HL-60 (cell line): ENCODE data around the gene CPAMD8.
A peak's percentile ranks its signal among the peaks of the same experiment; 100 is the strongest.

Experiments
- DNase-seq, 2 experiments: peaks; one replicate each; pipeline ENCODE4 v3.0.0-alpha.2; 2010 to 2020; ENCODE audit warnings: low read depth in 1 of 2, low spot score in 1 of 2
- H3K27ac ChIP-seq: fragments of 250-450 bp; sonication (Bioruptor Pico); replicated peaks from 2 replicates; pipeline ENCODE4 v1.5.1; 2020; ENCODE audit warnings: mild to moderate bottlenecking, moderate library complexity
- H3K27me3 ChIP-seq: fragments of 250-450 bp; sonication (Bioruptor Pico); 2 replicates; pipeline ENCODE4 v1.5.1; 2021; ENCODE audit warnings: mild to moderate bottlenecking, moderate library complexity; ENCODE audit not compliant: insufficient read depth, poor library complexity, severe bottlenecking
- H3K4me3 ChIP-seq: replicated peaks from 2 replicates; pipeline ENCODE4 v1.5.1; 2011; ENCODE audit warnings: mild to moderate bottlenecking, control low read depth, low read length; ENCODE audit not compliant: insufficient read depth
- CTCF ChIP-seq: IDR thresholded peaks from one replicate; pipeline ENCODE4 v1.5.1; 2011; ENCODE audit warnings: low read length, control low read depth, inconsistent platforms; ENCODE audit not compliant: insufficient read depth
- GABPA ChIP-seq: IDR thresholded peaks from 2 replicates; pipeline ENCODE4 v1.6.1; 2012; ENCODE audit warnings: low read depth
- POLR2AphosphoS5 ChIP-seq: IDR thresholded peaks from 2 replicates; pipeline ENCODE4 v1.6.1; 2012; ENCODE audit warnings: low read depth
- SPI1 ChIP-seq: IDR thresholded peaks from 2 replicates; pipeline ENCODE4 v1.6.1; 2012; ENCODE audit warnings: low read depth, mild to moderate bottlenecking, borderline replicate concordance
- TF ChIP-seq, protein P1 (sequence below): IDR thresholded peaks from 2 replicates; pipeline ENCODE4 v1.6.1; 2012; ENCODE audit warnings: low read depth; ENCODE audit not compliant: insufficient replicate concordance

The CPAMD8 gene

DNA sequence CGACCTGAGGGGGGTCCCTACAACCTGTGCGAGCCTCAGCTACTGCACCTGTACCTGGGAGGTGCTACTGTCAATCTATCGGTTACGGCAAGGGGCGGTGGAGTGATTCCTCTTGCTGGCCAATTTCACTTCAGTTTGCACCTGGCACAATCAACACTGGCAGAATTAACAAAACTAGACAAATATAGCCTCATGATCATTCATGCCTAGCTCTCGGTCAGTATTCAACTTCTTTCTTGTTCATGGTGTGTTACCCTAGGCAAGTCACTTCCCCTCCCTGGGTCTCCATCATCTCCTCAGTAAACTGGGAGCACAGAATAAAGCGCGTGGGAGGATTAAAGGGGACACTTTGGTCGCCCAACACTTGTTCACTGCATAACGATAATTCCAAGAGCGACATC lies 48.0 kb upstream of the CPAMD8 start:
- peak; percentile 53; the same call in 1 of the 2 replicates for TF ChIP-seq SPI1
- TF ChIP-seq CTCF: no peak
- TF ChIP-seq POLR2AphosphoS5: no peak
- DNase-seq: no peak
- peak overlapping the region; percentile 69 for H3K4me3 ChIP-seq
- peak overlapping the region; percentile 96 for H3K27ac ChIP-seq
- no peaks in the 10 kb centered on the region for H3K27me3 ChIP-seq

DNA sequence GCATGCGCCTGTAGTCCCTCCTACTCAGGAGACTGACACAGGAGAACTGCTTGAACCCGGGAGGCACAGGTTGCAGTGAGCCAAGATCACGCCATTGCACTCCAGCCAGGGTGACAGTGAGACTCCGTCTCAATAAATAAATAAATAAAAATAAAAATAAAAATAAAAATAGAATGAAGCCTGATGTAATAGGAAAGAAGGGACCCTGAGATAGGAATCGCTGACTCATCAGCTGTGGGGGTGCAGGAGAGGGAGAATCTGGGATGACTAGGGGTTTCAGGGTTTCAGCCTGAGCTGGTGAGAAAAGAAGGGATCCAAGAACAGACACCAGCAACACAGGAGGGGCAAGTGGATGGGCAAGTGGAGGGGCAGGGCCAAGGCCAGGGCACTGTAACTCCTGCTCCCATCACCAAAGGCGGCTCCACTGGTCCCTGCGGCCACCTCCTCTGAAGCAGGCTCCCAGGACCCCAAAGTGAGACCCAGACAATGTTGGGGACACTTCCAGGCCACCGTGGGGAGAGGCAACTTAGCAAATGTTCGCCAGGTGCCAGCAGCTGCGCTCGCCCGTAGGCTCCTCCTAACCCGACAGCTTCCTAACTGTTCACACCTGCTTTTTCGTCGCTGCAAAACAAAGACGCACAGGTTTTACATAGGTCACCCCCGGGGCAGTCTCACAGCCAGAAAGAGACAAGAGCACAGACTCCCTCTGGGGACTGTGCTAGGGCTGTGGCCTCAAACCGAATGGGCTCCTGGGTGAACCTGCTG lies 47.4 kb upstream of the CPAMD8 start:
- Histone ChIP-seq H3K27me3 (no peaks in the 10 kb centered on the region), H3K27ac (peak overlapping the region; percentile 96), H3K4me3 (peak overlapping the region; percentile 69)
- no peak for TF ChIP-seq POLR2AphosphoS5
- no peak for TF ChIP-seq CTCF
- TF ChIP-seq, protein P1, sequence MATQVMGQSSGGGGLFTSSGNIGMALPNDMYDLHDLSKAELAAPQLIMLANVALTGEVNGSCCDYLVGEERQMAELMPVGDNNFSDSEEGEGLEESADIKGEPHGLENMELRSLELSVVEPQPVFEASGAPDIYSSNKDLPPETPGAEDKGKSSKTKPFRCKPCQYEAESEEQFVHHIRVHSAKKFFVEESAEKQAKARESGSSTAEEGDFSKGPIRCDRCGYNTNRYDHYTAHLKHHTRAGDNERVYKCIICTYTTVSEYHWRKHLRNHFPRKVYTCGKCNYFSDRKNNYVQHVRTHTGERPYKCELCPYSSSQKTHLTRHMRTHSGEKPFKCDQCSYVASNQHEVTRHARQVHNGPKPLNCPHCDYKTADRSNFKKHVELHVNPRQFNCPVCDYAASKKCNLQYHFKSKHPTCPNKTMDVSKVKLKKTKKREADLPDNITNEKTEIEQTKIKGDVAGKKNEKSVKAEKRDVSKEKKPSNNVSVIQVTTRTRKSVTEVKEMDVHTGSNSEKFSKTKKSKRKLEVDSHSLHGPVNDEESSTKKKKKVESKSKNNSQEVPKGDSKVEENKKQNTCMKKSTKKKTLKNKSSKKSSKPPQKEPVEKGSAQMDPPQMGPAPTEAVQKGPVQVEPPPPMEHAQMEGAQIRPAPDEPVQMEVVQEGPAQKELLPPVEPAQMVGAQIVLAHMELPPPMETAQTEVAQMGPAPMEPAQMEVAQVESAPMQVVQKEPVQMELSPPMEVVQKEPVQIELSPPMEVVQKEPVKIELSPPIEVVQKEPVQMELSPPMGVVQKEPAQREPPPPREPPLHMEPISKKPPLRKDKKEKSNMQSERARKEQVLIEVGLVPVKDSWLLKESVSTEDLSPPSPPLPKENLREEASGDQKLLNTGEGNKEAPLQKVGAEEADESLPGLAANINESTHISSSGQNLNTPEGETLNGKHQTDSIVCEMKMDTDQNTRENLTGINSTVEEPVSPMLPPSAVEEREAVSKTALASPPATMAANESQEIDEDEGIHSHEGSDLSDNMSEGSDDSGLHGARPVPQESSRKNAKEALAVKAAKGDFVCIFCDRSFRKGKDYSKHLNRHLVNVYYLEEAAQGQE: no peak
- TF ChIP-seq GABPA: no peak
- TF ChIP-seq SPI1: no peak
- DNase-seq: no peak

DNA sequence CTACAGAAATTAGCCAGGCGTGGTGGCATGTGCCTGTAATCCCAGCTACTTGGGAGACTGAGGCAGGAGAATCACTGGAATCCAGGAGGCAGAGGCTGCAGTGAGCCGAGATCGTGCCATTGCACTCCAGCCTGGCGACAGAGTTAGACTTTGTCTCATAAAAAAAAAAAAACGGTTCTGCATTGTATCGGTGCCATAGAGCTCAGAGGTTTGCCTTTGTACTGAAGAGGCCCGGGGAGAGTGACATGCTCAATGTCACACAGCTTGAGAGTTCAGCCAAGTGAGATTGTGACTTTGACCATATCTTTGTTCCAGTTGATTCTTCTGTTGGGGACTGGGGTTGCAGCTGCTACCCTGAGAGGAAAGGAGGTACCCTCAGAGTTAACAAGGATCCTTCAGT lies 44.3 kb upstream of the CPAMD8 start:
- Histone ChIP-seq H3K27me3 (no peaks in the 10 kb centered on the region), H3K27ac (no peak overlapping the region), H3K4me3 (no peak overlapping the region)
- DNase-seq: no peak
- no peak for TF ChIP-seq POLR2AphosphoS5
- no peak for TF ChIP-seq SPI1
- TF ChIP-seq, protein P1: no peak
- no peak for TF ChIP-seq GABPA
- TF ChIP-seq CTCF: no peak
